ENCODE data around the gene ZEB2.

The ZEB2 gene

DNA sequence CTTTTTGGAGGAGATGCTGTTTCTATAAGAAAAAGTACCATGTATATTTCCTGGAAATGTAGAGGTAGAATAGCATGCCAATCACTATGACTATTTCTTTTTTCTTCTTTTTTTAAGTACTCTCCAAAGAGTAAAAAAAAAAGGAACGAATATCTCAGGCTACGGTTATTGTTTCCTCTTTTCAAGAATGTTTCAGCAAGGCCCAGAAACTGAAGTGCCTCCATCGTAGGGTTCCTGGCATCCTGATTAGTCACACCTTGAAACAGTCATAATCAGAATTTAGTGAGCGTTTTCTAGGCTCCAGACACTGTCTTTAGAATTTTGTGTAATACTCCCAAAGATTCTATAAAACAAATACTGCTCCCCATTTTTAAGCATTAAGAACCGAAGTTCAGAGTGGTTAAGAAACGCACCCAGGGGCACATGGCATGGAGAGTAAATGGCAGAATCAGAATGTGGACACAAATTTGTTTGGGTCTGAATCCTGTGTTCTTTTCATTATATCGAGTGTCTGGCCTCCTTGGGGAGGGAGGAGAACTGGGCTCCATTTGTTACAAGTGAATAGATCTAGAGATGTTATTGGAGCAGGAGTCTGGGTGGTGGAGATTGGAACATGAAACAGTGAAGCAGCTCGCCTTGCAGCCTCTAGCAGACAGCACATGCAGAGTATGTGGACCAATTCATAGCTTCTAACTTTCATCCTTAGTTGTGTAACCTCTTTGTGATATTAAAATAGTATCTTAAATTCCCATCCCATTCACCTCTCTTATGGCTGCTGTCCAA lies 26.7 kb downstream of the ZEB2 start:
- no peak for DNase-seq

DNA sequence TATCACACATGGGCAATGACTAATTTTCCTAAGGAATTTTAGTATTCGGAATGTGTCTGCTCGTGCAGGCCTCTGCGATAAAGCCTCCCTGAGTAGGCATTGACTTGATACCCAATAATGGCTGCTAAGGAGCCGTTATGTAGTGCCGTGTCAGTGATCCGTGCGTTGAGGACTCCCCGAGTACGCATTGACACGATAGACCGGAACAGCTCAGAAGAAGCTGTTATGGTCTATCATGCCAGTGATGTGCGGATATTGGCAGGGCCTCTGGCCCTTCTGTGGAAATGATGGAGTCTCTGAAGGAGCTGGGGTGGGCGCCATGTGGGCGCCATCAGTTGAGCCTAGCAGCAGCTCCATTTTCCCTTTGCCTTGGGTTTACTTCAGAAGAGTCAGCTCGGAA lies 29.1 kb downstream of the ZEB2 start:
- DNase-seq, result no peak

GRCh38 chr2:144490017-144490416 lies 29.9 kb downstream of the ZEB2 start:
- DNase-seq, result no peak

GRCh38 chr2:144489315-144489916 lies 30.5 kb downstream of the ZEB2 start:
- peak; percentile 52 for DNase-seq

GRCh38 chr2:144484201-144484948 lies 35.5 kb downstream of the ZEB2 start:
- DNase-seq, result no peak

GRCh38 chr2:144481666-144482065 lies 38.3 kb downstream of the ZEB2 start:
- no peak for DNase-seq

- DNase-seq, result no peak
These were observed 38.8 kb downstream of the ZEB2 start for GRCh38 chr2:144481109-144481508.

DNA sequence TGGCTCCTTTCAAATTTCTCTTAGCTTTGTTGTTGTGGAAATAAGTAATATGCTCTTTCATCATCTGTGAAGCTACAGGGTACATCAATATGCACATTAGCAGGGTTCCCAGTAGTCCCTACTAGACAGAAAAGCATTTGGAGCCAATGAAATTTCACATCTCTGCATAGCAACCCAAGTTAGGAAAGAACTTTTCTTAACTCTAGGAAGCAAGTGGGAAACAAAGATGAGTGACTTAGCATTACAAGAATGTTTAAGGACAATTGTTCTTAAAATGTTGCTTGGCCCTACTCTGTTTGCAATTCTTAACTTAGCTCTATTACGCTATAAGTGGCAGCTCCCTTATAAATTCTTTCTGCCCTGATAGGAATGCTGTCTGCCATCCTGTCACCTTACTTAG lies 39.6 kb downstream of the ZEB2 start:
- DNase-seq, result no peak

GRCh38 chr2:144479659-144480058 lies 40.3 kb downstream of the ZEB2 start:
- DNase-seq, result no peak

DNA sequence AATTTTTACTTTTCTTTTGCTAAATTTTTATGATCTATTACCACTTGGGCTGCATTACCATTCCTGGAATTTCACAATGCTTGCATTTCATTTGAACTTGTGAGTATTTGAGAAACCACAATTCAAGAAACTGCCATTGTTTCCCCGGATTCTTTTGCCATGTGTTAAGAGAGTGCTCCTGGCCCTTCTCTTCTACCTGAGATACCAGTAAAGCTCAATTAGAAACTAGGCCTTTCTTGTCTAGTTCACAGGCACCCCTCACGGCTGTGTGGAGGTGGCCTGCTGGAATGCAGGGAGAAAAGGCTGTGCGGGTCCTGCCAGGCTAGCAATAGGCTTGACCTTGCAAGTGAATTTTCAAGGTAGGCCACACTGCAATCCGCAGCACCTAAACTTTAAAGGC lies 40.8 kb downstream of the ZEB2 start:
- no peak for DNase-seq

GRCh38 chr2:144477957-144478311 lies 42.0 kb downstream of the ZEB2 start:
- DNase-seq, result no peak

DNA sequence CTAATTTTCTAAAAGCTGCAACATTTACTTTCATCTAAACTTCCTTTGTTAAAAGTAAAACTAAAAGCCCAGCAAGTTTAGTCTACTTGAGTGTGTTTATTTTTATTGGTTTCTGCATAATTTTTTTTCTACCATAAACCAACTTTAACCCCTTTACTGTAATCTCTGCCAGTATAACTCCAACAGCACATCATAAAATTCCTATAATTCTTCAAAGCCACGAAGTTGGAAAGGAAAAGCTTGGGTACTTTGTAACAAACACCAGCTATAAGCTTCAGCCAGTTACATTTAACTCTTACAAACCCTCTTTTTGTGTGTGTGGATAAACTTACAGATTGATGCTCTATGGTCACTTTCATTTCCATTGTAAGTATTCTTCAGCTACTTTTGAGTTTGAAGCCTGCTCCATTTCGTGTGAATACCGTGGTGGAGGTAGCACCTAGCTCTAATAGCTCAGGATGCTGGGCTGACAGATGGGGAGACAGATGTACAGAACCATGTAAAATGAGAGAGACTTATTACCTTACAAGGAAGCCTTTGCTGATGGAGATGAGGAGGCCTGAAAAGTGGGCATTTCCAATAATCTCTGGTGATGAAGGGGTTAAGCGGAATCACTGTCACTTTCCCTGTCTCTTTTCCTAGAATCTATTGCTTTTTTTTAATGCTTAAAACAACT lies 42.5 kb downstream of the ZEB2 start:
- DNase-seq, result no peak

- no peak for DNase-seq
These were observed 43.2 kb downstream of the ZEB2 start for GRCh38 chr2:144476682-144477081.

GRCh38 chr2:144475569-144476275 lies 44.2 kb downstream of the ZEB2 start:
- DNase-seq, result no peak

GRCh38 chr2:144475044-144475443 lies 44.9 kb downstream of the ZEB2 start:
- DNase-seq, result no peak

- DNase-seq, result no peak
These were observed 45.9 kb downstream of the ZEB2 start for GRCh38 chr2:144474017-144474416.

- DNase-seq, result no peak
These were observed 47.0 kb downstream of the ZEB2 start for GRCh38 chr2:144472911-144473310.

DNA sequence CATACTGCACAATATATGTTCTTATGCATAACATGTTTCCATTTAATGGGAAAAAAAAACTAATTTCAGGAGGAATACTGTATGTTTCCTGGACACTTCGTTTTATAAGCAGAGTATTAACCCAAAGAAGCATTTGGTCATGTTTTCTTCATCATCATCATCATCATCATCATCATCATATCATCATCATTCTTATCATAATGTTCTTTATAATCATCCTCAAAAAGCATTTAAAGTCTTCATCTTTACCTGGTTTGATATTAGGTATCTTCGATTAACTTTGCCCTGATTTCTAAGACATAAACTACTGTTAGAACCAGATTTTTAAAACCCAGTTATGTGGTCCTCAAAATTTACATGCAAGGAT lies 47.9 kb downstream of the ZEB2 start:
- no peak for DNase-seq

GRCh38 chr2:144471305-144472045 lies 48.4 kb downstream of the ZEB2 start:
- no peak for DNase-seq

DNA sequence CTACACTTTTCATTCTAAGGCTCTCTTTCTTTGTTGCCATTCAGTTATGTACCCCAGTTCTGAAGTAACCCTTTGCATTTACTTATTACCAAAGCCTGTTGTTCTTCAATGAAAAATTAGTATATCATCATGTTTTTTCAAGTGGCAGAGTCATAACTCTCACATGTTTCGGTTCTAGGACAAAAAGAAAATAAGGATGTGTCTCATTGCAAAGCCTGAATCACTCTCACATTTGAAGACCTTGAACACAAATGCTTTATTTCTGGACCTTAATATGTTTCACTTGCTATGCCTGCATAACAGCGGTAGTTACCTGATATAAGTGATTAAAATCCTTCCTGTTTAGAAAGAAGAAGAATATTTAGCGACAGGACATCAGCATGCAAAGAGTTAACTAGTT lies 49.1 kb downstream of the ZEB2 start:
- DNase-seq, result no peak

DNA sequence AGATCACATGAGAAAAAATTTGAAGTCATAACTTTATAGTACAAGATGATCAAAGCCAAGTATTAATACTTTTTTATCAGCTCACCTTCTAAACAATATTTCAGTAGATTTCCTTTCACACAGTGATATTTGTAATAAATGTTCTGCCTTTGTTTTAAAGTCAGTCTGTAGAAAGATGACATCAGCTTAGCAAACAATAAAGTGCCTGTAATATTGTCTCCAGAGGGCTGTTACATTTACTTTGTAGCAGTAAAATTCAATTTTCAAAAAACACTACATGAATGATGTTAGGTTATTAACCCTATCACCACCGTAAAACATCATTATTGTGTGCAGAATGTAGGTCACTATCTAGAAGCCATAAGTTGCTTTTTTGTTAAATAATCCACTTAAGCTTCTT lies 49.6 kb downstream of the ZEB2 start:
- DNase-seq, result peak; percentile 11

DNA sequence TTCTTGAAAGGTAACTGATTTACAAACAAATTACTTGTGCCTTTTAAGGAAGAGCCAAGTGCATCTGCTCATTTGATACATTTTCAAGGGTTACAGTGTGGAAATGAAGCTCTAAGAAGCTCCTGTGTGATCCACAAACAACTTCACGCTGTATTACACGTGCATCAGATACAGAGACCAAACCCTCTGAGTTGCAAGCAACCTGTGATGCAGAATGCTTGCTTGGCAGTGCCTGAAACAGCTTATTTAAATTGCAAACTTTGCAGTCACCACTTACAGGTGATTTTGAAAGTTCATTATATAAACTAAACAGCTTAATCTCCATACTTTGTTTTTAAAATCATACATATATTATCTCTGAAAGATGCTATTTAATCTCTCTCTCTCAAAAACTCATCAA lies 50.1 kb downstream of the ZEB2 start:
- no peak for DNase-seq

Measured in NCI-H748 treated with DMSO at 0.1 percent for 48 hours (cell line).